Adrenal gland (tissue), 5 donors: ENCODE measurements around the gene LPCAT2.

Source experiments
- CTCF ChIP-seq, 6 experiments: fragments of 450-650 bp in 4 of 6; fragments of 200-600 bp in 2 of 6; sonication (generic) in 1 of 6; IDR thresholded peaks; 1 replicate in 5 of 6; 2 replicates in 1 of 6; pipeline versions ENCODE4 v1.5.1 to v1.8.0; 2016 to 2021; ENCODE audit warnings: antibody characterized with exemption in 6 of 6, mild to moderate bottlenecking in 2 of 6, moderate library complexity in 1 of 6
- POLR2A ChIP-seq, 2 donors: fragments of 450-650 bp; IDR thresholded peaks; one replicate each; pipeline ENCODE4 v1.6.1; 2017; ENCODE audit warnings: antibody characterized with exemption in 2 of 2, mild to moderate bottlenecking in 2 of 2, moderate library complexity in 1 of 2
- donor health status: DM: no; HTN: no; CAD: no.

- TF ChIP-seq CTCF (IDR thresholded peaks at IDR 0.05) = no peak
- no peak for TF ChIP-seq POLR2A (IDR thresholded peaks at IDR 0.05)
Observed at GRCh38 chr16:55570159-55570558, 61.3 kb downstream of the LPCAT2 start.
